Transverse colon (tissue), 4 donors: Measurements from ENCODE around the gene B4GAT1. TPM values are rescaled to one million over a fixed set of nuclear protein-coding genes. Genes with fewer than 3 reads are reported as not detected.
A peak's percentile ranks its signal among the peaks of the same experiment; 100 is the strongest.

ENCODE experiments used
- DNase-seq: peaks from one replicate; pipeline ENCODE4 v3.0.0-alpha.2; 2019
- H3K27ac ChIP-seq, 4 donors: fragments of 200-600 bp; sonication (generic); 2 replicates each; pipeline ENCODE4 v1.5.1; 2016 to 2018; ENCODE audit warnings: inconsistent platforms in 4 of 4
- H3K27me3 ChIP-seq: fragments of 200-600 bp; sonication (generic); 2 replicates; pipeline ENCODE4 v1.5.1; 2017; ENCODE audit warnings: inconsistent platforms
- H3K36me3 ChIP-seq, 4 donors: fragments of 200-600 bp; sonication (generic); 2 replicates each; pipeline ENCODE4 v1.5.1; 2017 to 2019; ENCODE audit warnings: inconsistent platforms in 4 of 4
- H3K4me1 ChIP-seq, 4 donors: fragments of 200-600 bp; sonication (generic); 2 replicates each; pipeline ENCODE4 v1.5.1; 2017 to 2020; ENCODE audit warnings: inconsistent platforms in 4 of 4
- H3K4me3 ChIP-seq, 4 donors: fragments of 200-600 bp; sonication (generic); 1 replicate in 1 of 4; 2 replicates in 3 of 4; pipeline versions ENCODE4 v1.5.1 to v1.6.1; 2017 to 2019; ENCODE audit warnings: inconsistent platforms in 4 of 4
- H3K9me3 ChIP-seq, 2 donors: fragments of 200-600 bp; sonication (generic); 2 replicates each; pipeline ENCODE4 v1.5.1; 2017 to 2019; ENCODE audit warnings: inconsistent platforms in 2 of 2
- CTCF ChIP-seq, 5 experiments: fragments of 200-600 bp in 3 of 5; fragments of 450-650 bp in 2 of 5; sonication (generic) in 3 of 5; IDR thresholded peaks; 1 replicate in 2 of 5; 2 replicates in 3 of 5; pipeline ENCODE4 v1.5.1; 2016 to 2017; ENCODE audit warnings: antibody characterized with exemption in 5 of 5, inconsistent platforms in 3 of 5, mild to moderate bottlenecking in 2 of 5, moderate library complexity in 1 of 5
- EP300 ChIP-seq: sonication (generic); formaldehyde crosslinking; IDR thresholded peaks from one replicate; pipeline ENCODE4 v1.6.1; 2017; ENCODE audit warnings: antibody characterized with exemption, low read depth
- POLR2A ChIP-seq: fragments of 450-650 bp; IDR thresholded peaks from one replicate; pipeline ENCODE4 v1.6.1; 2016; ENCODE audit warnings: antibody characterized with exemption, mild to moderate bottlenecking, moderate library complexity
- POLR2AphosphoS5 ChIP-seq, 3 donors: sonication (generic); formaldehyde crosslinking; IDR thresholded peaks; one replicate each; pipeline ENCODE4 v1.6.1; 2016; ENCODE audit warnings: antibody characterized with exemption in 3 of 3
- WGBS, 2 donors: methylation state at CpG; one replicate each; pipeline ENCODE4 v1.1.5; 2018; ENCODE audit warnings: low coverage in 1 of 2; 5-methylcytosine and 5-hydroxymethylcytosine counted together
- in situ Hi-C, 4 donors: fragments of 200-750 bp; cut with MboI; loops; one replicate each; pipeline versions ENCODE4 v1.15.0 to v1.15.1; 2017; ENCODE audit warnings: low sequenced_read_pairs in 3 of 4, low pct_ligation_motif_present in 1 of 4, low pct_unique_long_range_greater_than_20kb in 1 of 4
- intact Hi-C: fragments of 100-400 bp; cut with DNase I; formaldehyde crosslinking; loops from one replicate; pipeline ENCODE4 v1.15.1; 2023; ENCODE audit warnings: low total_unique reads
- total RNA-seq, 4 donors: library from RNA; depleted of rRNA; stranded (reverse); fragments of >200 nt; gene quantifications; one replicate each; pipeline ENCODE4 v1.1.0, GENCODE V29; 2016

B4GAT1 gene
- total RNA-seq, 4 donors from 2014 or later, result 21.8 to 31.8 (median 23.6) TPM

DNA sequence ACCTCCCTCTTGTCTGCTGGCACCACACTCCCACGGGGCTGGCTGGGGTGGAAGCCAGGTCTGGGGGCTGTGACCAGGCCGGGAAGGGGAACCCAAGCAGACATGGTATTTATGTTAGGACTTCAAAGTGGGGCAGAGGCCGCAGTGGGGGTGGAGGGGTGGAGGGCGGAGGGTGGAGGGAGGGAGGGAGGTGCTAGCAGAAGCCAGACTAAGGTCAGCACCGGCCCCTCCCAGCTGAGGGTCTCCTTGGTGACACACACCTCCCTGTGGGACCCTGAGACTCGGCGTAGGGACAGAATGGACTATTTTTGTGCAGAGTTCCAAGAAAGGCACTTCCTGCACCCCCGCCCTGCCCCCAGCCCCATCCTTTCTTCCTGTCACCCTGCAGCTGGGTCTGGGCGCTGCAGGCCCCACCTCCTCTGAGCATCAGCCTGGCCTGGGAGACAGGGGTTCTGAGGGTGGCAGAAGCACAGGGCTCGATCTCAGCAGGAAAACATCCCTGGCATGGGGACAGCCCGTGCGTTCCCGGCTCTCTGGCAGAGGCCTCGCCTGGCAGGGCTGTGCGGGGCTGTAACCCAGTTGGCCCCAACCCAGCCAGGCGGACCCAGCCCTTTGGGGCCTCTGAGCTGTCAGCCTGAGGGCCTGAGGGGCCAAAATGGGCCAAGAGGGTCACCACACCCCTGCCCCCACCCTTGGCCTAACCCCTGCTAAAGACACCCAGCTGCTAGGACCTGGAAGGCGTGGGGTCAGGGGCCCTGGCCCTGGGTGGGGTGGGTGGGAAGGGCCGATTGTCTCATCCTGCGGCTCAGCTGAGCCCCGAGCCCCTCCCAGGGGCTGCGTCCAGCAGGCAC is 20.9 kb downstream of the B4GAT1 start:
- H3K27me3 ChIP-seq, result no peaks in the 10 kb centered on the region
- no peaks in the 10 kb centered on the region for H3K9me3 ChIP-seq
- in situ Hi-C loops (no loop called here), intact Hi-C loops (no loop called here)
- 49% methylated on average over 17 of the region's 21 CpGs; no CpG with 5 or more reads in 1 of the 2 donors for WGBS, 2 donors
- no peaks in the 10 kb centered on the region for H3K36me3 ChIP-seq
- peak overlapping the region; percentile 56 to 69 (median 61) for H3K27ac ChIP-seq
- TF ChIP-seq POLR2AphosphoS5 (IDR thresholded peaks at IDR 0.05) (no peak), EP300 (no peak)
- DNase-seq, result no peak
- no peak overlapping the region for H3K4me3 ChIP-seq
- peaks cover 16 to 26% (median 22%) of the 10 kb centered on the region in 4 donors for H3K4me1 ChIP-seq

GRCh38 chr11:66325263-66325671 is 22.2 kb downstream of the B4GAT1 start:
- in situ Hi-C loops (no loop called here), intact Hi-C loops (no loop called here)
- TF ChIP-seq EP300, result no peak
- TF ChIP-seq POLR2AphosphoS5 (IDR thresholded peaks at IDR 0.05), result no peak
- TF ChIP-seq POLR2A, result no peak
- TF ChIP-seq CTCF (IDR thresholded peaks at IDR 0.05), result no peak
- 68 to 81% methylated on average over 3 to 6 of the region's 8 CpGs for WGBS, 2 donors
- no peak for DNase-seq
- H3K27me3 ChIP-seq, result no peaks in the 10 kb centered on the region
- H3K36me3 ChIP-seq, result no peaks in the 10 kb centered on the region
- peaks cover 16 to 26% (median 22%) of the 10 kb centered on the region in 4 donors for H3K4me1 ChIP-seq
- no peaks in the 10 kb centered on the region for H3K9me3 ChIP-seq
- no peak overlapping the region for H3K4me3 ChIP-seq
- H3K27ac ChIP-seq, result no peak overlapping the region

- in situ Hi-C loops, result no loop called here
Measured at GRCh38 chr11:66324664-66325063, 22.8 kb downstream of the B4GAT1 start.

DNA sequence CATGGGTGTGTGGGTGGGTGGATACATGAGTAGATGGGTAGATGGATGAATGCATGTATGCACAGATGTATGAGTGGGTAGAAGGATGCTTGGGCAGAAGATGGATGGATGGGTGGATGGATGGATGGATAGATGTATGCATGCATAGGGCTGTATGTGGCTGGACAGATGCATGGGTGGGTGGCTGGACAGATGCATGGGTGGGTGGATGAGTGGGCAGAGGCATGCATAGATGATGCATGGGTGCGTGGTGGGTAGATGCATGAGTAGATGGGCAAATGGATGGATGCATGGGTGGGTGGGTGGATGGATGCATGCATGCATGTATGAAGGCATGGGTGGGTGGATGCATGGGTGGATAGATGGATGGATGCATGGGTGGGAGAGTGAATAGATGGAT is 23.7 kb downstream of the B4GAT1 start:
- TF ChIP-seq CTCF (IDR thresholded peaks at IDR 0.05) (no peak), POLR2AphosphoS5 (IDR thresholded peaks at IDR 0.05) (no peak), POLR2A (no peak), EP300 (no peak)
- WGBS, 2 donors, result 55 to 100% methylated on average over 1 of the region's 1 CpG
- Histone ChIP-seq H3K27ac (no peak overlapping the region), H3K9me3 (no peaks in the 10 kb centered on the region), H3K4me1 (peaks cover 14 to 25% (median 23%) of the 10 kb centered on the region in 4 donors), H3K36me3 (no peaks in the 10 kb centered on the region), H3K27me3 (no peaks in the 10 kb centered on the region), H3K4me3 (no peak overlapping the region)
- in situ Hi-C loops, result no loop called here
- intact Hi-C loops, result no loop called here
- no peak for DNase-seq

More at GRCh38 chr11:66324664-66325063, 22.8 kb downstream of the B4GAT1 start:
- DNase-seq, result no peak
- TF ChIP-seq POLR2AphosphoS5 (IDR thresholded peaks at IDR 0.05), result no peak
- TF ChIP-seq EP300, result no peak
- TF ChIP-seq POLR2A, result no peak
- TF ChIP-seq CTCF (IDR thresholded peaks at IDR 0.05), result no peak
- no peaks in the 10 kb centered on the region for H3K36me3 ChIP-seq
- WGBS, 2 donors, result 78% methylated on average over 10 of the region's 10 CpGs; no CpG with 5 or more reads in 1 of the 2 donors
- H3K27ac ChIP-seq, result no peak overlapping the region
- intact Hi-C loops, result no loop called here
- H3K4me3 ChIP-seq, result no peak overlapping the region
- no peaks in the 10 kb centered on the region for H3K27me3 ChIP-seq
- peaks cover 16 to 26% (median 22%) of the 10 kb centered on the region in 4 donors for H3K4me1 ChIP-seq
- no peaks in the 10 kb centered on the region for H3K9me3 ChIP-seq
